Tibial artery (tissue), 4 donors: ENCODE results near the gene SYT7.

Experiments
- DNase-seq, 2 donors: peaks; one replicate each; pipeline ENCODE4 v3.0.0-alpha.2; 2019
- H3K27ac ChIP-seq, 2 donors: fragments of 200-600 bp; sonication (generic) in 1 of 2; 1 replicate in 1 of 2; 2 replicates in 1 of 2; pipeline ENCODE4 v1.5.1; 2018 to 2019; ENCODE audit warnings: mild to moderate bottlenecking in 1 of 2
- H3K27me3 ChIP-seq, 2 donors: fragments of 200-600 bp; sonication (generic) in 1 of 2; one replicate each; pipeline versions ENCODE4 v1.5.1 to v1.6.0; 2016 to 2019
- H3K36me3 ChIP-seq, 3 donors: fragments of 200-600 bp; sonication (generic) in 2 of 3; one replicate each; pipeline ENCODE4 v1.5.1; 2016 to 2019; ENCODE audit warnings: mild to moderate bottlenecking in 2 of 3
- H3K4me1 ChIP-seq, 4 donors: fragments of 200-600 bp; sonication (generic) in 2 of 4; 1 replicate in 3 of 4; 2 replicates in 1 of 4; pipeline ENCODE4 v1.5.1; 2016 to 2019
- H3K4me3 ChIP-seq, 2 donors: fragments of 200-600 bp; sonication (generic) in 1 of 2; 1 replicate in 1 of 2; 2 replicates in 1 of 2; pipeline ENCODE4 v1.5.1; 2018 to 2019; ENCODE audit warnings: mild to moderate bottlenecking in 2 of 2
- H3K9me3 ChIP-seq, 3 donors: fragments of 200-600 bp; sonication (generic) in 1 of 3; one replicate each; pipeline ENCODE4 v1.5.1; 2016 to 2019
- intact Hi-C: fragments of 100-400 bp; cut with DNase I; formaldehyde crosslinking; loops from one replicate; pipeline ENCODE4 v1.15.0; 2023; ENCODE audit warnings: low total_unique reads
- TF ChIP-seq, protein P1 (sequence below), 2 experiments: fragments of 200-600 bp in 1 of 2; fragments of 450-650 bp in 1 of 2; IDR thresholded peaks; one replicate each; pipeline ENCODE4 v1.5.1; 2017 to 2019; ENCODE audit warnings: antibody characterized with exemption in 2 of 2, mild to moderate bottlenecking in 1 of 2, moderate library complexity in 1 of 2

The SYT7 gene

DNA sequence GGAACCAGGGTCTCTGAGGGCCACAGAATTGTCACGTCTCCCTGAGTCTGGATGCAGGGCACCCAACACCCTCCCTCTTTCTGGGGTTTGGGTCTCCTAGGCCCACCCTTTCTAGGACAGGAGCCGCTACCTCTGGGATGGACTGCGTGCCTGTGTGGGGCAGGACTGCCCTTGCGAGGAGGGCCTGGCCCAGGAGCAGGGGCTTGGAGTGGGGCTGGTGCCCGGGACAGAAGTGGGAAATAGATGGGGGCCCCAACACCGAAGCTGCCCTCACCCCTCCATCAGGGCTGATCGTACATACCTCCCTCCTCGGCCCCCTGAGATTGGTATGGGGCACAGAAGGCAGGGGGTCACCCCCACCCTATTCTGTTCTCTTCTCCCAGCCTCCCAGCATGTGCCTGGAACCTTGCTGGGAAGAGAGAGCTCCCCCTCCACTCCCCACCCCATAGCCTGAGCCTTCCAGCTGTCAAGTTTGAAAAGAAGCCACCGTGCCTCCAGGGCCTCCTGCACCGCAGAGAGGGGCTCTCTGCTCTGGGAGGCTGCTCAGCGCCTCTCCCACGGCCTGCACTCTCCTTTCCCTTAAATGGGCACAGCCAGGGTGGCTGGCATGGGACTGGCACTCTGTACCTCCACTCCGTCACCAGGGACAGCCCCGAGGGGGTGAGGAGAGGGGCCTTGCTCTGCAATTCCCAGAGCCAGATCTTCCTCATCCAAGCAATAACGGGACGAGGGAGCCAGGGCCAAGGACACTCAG is 70.5 kb downstream of the SYT7 start:
- intact Hi-C loops: no loop called here
- Histone ChIP-seq H3K9me3 (no peaks in the 10 kb centered on the region), H3K36me3 (no peaks in the 10 kb centered on the region), H3K27ac (peak overlapping the region; percentile 92 to 95), H3K4me1 (peaks cover 0 to 57% (median 48%) of the 10 kb centered on the region in 4 donors), H3K27me3 (peaks cover 0 to 25% of the 10 kb centered on the region in 2 donors), H3K4me3 (peak overlapping the region; percentile 46 to 58)
- TF ChIP-seq, protein P1, sequence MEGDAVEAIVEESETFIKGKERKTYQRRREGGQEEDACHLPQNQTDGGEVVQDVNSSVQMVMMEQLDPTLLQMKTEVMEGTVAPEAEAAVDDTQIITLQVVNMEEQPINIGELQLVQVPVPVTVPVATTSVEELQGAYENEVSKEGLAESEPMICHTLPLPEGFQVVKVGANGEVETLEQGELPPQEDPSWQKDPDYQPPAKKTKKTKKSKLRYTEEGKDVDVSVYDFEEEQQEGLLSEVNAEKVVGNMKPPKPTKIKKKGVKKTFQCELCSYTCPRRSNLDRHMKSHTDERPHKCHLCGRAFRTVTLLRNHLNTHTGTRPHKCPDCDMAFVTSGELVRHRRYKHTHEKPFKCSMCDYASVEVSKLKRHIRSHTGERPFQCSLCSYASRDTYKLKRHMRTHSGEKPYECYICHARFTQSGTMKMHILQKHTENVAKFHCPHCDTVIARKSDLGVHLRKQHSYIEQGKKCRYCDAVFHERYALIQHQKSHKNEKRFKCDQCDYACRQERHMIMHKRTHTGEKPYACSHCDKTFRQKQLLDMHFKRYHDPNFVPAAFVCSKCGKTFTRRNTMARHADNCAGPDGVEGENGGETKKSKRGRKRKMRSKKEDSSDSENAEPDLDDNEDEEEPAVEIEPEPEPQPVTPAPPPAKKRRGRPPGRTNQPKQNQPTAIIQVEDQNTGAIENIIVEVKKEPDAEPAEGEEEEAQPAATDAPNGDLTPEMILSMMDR (IDR thresholded peaks at IDR 0.05): no peak
- DNase-seq: peak; percentile 51 to 92

GRCh38 chr11:61509043-61510029 is 71.5 kb downstream of the SYT7 start:
- Histone ChIP-seq H3K36me3 (no peaks in the 10 kb centered on the region), H3K9me3 (no peaks in the 10 kb centered on the region), H3K27ac (peak overlapping the region; percentile 92 to 95), H3K27me3 (peaks cover 0 to 25% of the 10 kb centered on the region in 2 donors), H3K4me1 (peaks cover 0 to 57% (median 45%) of the 10 kb centered on the region in 4 donors), H3K4me3 (peak overlapping the region; percentile 46 to 58)
- intact Hi-C loops: no loop called here
- peak in 1 of 2 donors; percentile 81 for DNase-seq
- TF ChIP-seq, protein P1 (IDR thresholded peaks at IDR 0.05): peak; percentile 59 to 60

DNA sequence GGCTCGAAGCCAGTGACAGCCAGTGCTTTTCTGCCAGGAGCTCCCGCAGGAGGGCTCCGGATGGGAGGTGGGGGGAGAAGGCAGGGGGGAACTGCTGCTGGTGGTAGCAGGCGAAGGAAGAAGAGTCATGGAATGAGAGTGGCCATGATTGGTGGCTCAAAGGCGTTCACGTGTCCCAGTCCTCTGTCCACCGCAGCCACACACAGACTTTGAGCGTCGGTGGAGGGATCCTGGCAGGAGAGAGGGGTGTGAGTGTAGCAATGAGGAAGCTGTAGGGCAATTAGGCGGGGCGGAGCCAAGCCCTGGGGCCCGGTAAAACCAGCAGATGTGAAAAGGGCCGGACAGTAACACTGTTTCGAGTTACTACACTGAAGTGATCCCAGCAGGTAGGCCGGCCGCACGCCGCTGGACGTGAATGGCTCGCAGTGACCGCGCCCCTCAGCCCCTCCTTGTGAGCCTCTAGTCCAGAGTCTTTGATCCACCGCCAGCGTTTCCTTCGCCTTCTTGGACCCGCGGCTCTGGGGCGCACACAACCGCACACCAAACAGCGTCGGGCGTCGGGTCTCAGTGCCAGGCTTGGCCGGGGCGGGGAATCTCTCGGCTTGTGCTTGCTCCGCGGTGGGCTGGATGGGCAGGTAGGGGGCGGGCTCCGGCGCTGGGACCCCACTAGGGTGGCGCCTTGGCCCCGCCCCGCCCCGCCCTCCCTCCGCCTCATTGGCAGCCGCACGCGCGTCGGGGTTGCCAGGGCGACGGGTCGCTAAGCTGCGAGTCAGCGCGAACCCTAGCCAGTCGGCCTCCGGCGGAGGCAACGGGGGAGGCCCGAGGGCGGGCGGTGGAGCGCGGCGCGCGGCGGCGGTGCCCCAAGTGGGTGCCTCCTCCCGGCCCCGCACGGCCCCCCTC is 72.7 kb downstream of the SYT7 start, which contains the start of gene LRRC10B:
TSS of gene LRRC10B (plus strand) at position 788 of the 900 bp plus-strand sequence. CDS start 250 bp downstream, outside the sequence.
- Histone ChIP-seq H3K4me3 (peak within 1 kb of the TSS; percentile 46 to 58), H3K27me3 (peaks cover 0 to 25% of the 10 kb centered on the region in 2 donors), H3K36me3 (no peaks in the 10 kb centered on the region), H3K27ac (peak within 1 kb of the TSS; percentile 92 to 95), H3K9me3 (no peaks in the 10 kb centered on the region), H3K4me1 (peaks cover 0 to 53% (median 39%) of the 10 kb centered on the region in 4 donors)
- no peak for DNase-seq
- intact Hi-C loops: no loop called here
- TF ChIP-seq, protein P1 (IDR thresholded peaks at IDR 0.05): no peak

DNA sequence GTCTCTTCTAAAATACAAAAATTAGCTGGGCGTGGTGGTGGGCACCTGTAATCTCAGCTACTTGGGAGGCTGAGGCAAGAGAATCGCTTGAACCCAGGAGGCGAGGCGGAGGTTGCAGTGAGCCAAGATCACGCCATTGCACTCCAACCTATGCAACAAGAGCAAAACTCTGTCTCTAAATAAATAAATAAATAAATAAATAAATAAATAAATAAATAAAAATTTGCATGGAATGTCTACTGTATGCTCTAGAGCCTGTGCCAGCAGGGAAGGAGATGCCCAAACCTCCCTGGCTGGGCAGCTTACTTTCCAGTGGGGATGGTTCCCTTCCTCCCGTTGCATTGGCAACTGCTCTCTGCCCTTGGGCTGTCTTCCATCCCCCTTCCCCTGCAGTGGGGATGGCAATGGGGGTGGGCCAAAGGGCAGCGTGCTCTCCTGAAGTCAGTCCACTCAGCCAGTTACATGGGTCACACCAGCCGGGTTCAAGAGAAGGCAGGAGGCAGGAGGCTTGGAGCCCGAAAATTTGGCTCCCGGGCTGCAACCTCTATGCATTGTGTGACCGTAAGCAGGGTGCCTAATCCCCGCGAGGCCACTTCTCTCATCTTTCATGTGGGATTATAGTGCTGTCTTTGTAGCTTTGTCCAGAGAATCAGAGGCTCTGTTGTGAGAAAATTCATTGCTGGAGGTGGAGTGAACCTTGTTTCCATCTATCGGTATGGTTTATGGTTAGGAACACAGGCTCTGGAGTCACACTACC is 73.7 kb downstream of the SYT7 start:
- Histone ChIP-seq H3K9me3 (no peaks in the 10 kb centered on the region), H3K27ac (no peak overlapping the region), H3K4me1 (peaks cover 0 to 42% (median 29%) of the 10 kb centered on the region in 4 donors), H3K4me3 (no peak overlapping the region), H3K36me3 (no peaks in the 10 kb centered on the region), H3K27me3 (peaks cover 0 to 22% of the 10 kb centered on the region in 2 donors)
- DNase-seq: no peak
- intact Hi-C loops: no loop called here
- TF ChIP-seq, protein P1 (IDR thresholded peaks at IDR 0.05): no peak
